Activated CD4-positive, alpha-beta T cell treated with anti-CD3 and anti-CD28 coated beads for 36 hours (primary cell): Measurements from ENCODE around the gene TNFSF10. TPM values are rescaled to one million over a fixed set of nuclear protein-coding genes. Genes with fewer than 3 reads are reported as not detected.
"Not testable (repeated sequence)": the region's sequence is repeated elsewhere in the genome, so short reads cannot be mapped to it uniquely, and the experiment has no call there.

Source experiments
- ATAC-seq: fragments of 200-7000 bp; cut with Tn5 transposase; one replicate; pipeline ENCODE4 v1.10.0; 2021; ENCODE audit warnings: mild to moderate bottlenecking, moderate library complexity
- CTCF ChIA-PET: fragments of 350-600 bp; sonication (Branson Sonifier 250); formaldehyde crosslinking; loops from one replicate; lab custom pipeline; 2021; ENCODE audit warnings: antibody characterized with exemption; lab: Charles Lee
- POLR2A ChIA-PET: fragments of 350-600 bp; sonication (Branson Sonifier 250); formaldehyde crosslinking; loops from one replicate; lab custom pipeline; 2021; ENCODE audit warnings: antibody characterized with exemption, inconsistent platforms; lab: Charles Lee
- DNase-seq: peaks from one replicate; pipeline ENCODE4 v3.0.0-alpha.2; 2020
- H3K27ac Mint-ChIP-seq: one replicate; pipeline ENCODE4 v1.8.0; 2021; ENCODE audit warnings: mixed read lengths
- H3K27me3 Mint-ChIP-seq: one replicate; pipeline ENCODE4 v1.8.0; 2021; ENCODE audit warnings: mixed read lengths
- H3K36me3 Mint-ChIP-seq: one replicate; pipeline ENCODE4 v1.8.0; 2021; ENCODE audit warnings: low read depth, mixed read lengths
- H3K4me1 Mint-ChIP-seq: one replicate; pipeline ENCODE4 v1.8.0; 2021; ENCODE audit warnings: mixed read lengths
- H3K4me3 Mint-ChIP-seq: one replicate; pipeline ENCODE4 v1.8.0; 2021; ENCODE audit warnings: mild to moderate bottlenecking, moderate library complexity, mixed read lengths
- H3K9me3 Mint-ChIP-seq: one replicate; pipeline ENCODE4 v1.8.0; 2021; ENCODE audit warnings: low read depth, mixed read lengths
- intact Hi-C, 2 experiments: fragments of 100-400 bp; cut with DNase I in 1 of 2; cut with micrococcal nuclease in 1 of 2; formaldehyde crosslinking; loops; one replicate each; pipeline versions ENCODE4 v1.14.2 to v1.15.1; 2022 to 2024; cut with DNase I, micrococcal nuclease
- total RNA-seq, 2 experiments: library from RNA; stranded (reverse); gene quantifications; one replicate each; pipeline ENCODE4 v1.2.3, GENCODE V29; 2021

Gene TNFSF10
- total RNA-seq, result 10 to 100 TPM; 33.1 to 34.8 TPM

DNA sequence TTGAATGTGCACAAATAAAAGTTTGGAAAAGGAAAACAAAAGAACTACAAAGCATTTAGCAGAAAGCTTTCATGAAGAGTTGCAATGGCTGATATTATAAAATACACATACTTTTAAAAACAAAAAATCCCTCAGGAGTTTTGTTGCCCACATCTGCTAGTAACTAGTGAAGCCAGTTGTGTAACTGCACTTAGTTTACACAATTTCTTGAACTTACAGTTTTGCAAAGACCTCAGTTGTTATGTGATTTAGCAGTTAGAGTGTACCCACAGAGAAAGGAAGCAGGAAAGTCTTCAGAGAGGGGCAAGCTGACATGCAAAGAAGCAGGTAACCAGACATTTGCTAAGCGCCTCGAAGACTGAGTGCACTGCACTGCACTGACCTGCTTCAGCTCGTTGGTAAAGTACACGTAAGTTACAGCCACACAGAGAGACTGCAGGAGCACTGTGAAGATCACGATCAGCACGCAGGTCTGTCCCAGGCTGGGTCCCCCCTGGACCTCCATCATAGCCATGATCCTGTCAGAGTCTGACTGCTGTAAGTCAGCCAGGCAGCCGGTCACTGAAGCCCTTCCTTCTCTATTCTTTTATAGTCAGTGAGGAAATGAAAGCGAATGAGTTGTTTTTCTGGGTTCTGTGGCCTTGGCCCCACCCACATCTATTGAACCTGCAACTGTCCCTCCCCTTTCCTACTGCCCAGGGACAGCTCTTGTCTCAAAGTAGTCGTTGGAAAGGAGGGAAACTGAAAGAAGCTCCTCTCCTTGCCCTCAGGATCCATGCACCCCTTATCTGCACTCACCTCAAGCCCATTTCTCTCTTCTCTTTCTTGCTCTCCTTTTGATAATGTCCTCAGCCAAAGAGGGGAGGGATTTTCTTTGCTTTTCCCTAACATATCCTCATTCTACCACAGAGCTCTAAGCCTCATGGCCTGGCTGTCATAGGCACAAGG, at the start of gene TNFSF10:
Gene TNFSF10, minus strand, starts transcription at position 560 of the 948 bp plus-strand sequence. Its CDS starts 46 bp downstream, at position 514.
- intact Hi-C loops, result loop anchor here (1.0 to 5.0 kb wide), 6 partner anchors 7 to 416 kb away; partner anchors contain the start of gene ECT2 (in 1 of the 2)
- ChIA-PET POLR2A (interaction anchor here (0.8 to 1.3 kb wide), 3 partner anchors 39 to 72 kb away, joined by 3 to 6 read pairs (median 4); no protein-coding TSS in a partner anchor), CTCF (interaction anchor here (0.7 to 4.5 kb wide), 6 partner anchors 8 to 184 kb away, joined by 3 to 27 read pairs (median 4); no protein-coding TSS in a partner anchor)
- peaks cover 50% of the 10 kb centered on the region for H3K4me1 Mint-ChIP-seq
- ATAC-seq, result peak; percentile 80
- no peaks in the 10 kb centered on the region for H3K27me3 Mint-ChIP-seq
- H3K4me3 Mint-ChIP-seq, result peak within 1 kb of the TSS; percentile 91
- H3K9me3 Mint-ChIP-seq, result no peaks in the 10 kb centered on the region
- peak; percentile 81 for DNase-seq
- H3K36me3 Mint-ChIP-seq, result peaks cover 13% of the 10 kb centered on the region
- peak within 1 kb of the TSS; percentile 95 for H3K27ac Mint-ChIP-seq

DNA sequence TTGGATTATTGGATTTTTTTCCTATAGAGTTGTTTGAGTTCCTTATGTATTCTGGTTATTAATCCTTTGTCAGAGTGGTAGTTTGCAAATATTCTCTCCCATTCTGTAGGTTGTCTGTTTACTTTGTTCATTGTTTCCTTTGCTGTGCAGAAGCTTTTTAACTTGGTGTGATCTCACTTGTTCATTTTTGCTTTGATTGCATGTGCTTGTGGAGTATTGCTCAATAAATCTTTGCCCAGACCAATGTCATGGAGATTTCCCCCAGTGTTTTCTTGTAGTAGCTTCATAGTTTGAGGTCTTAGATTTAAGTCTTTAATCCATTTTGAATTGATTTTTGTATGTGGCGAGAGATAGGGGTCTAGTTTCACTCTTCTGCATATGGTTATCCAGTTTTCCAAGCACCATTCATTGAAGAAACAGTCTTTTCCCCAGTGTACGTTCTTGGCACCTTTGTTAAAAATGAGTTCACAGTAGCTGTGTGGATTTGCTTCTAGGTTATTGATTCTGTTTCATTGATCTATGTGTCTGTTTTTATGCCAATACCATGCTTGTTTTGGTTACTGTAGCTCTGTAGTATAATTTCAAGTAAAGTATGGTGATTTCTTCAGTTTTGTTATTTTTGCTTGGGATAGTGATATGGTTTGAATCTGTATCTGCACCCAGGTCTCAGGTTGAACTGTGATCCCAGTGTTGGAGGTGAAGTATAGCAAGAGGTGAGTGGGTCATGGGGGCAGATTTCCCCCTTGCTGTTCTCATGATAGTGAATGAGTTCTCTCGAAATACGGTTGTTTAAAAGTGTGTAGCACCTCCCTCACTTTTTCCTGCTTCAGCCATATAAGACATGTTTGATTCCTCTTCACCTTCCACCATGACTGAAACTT, 46.1 kb upstream of the TNFSF10 start:
- ATAC-seq, result no peak
- Mint-ChIP-seq H3K9me3 (peaks cover 11% of the 10 kb centered on the region), H3K36me3 (peaks cover 1% of the 10 kb centered on the region), H3K27ac (no peak overlapping the region), H3K27me3 (no peaks in the 10 kb centered on the region), H3K4me1 (peaks cover 14% of the 10 kb centered on the region), H3K4me3 (no peak overlapping the region)
- ChIA-PET POLR2A (no interaction called here), CTCF (interaction anchor here (1.2 to 1.5 kb wide), 2 partner anchors 19 to 74 kb away, joined by 3 to 4 read pairs; no protein-coding TSS in a partner anchor)
- no peak for DNase-seq
- intact Hi-C loops, result no loop called here

DNA sequence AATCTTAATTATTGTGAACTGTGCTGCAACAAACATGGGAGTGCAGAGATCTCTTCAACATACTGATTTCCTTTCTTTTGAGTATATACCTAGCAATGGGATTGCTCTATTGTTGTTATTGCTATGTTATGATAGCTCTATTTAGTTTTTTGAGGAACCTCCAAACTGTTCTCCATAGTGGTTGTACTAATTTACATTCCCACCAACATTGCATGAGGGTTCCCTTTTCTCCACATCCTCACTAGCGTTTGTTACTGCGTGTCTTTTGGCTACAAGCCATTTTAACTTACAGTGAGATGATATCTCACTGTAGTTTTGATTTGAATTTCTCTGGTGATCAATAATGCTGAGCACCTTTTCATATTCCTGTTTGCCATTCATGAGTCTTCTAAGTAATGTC, 45.5 kb upstream of the TNFSF10 start:
- peaks cover 18% of the 10 kb centered on the region for H3K4me1 Mint-ChIP-seq
- H3K27me3 Mint-ChIP-seq, result no peaks in the 10 kb centered on the region
- H3K36me3 Mint-ChIP-seq, result peaks cover 1% of the 10 kb centered on the region
- DNase-seq (no peak), ATAC-seq (no peak)
- CTCF ChIA-PET, result interaction anchor here (1.2 to 1.5 kb wide), 2 partner anchors 18 to 74 kb away, joined by 3 to 4 read pairs; no protein-coding TSS in a partner anchor
- intact Hi-C loops, result no loop called here
- H3K9me3 Mint-ChIP-seq, result peaks cover 11% of the 10 kb centered on the region
- no peak overlapping the region for H3K4me3 Mint-ChIP-seq
- POLR2A ChIA-PET, result no interaction called here
- no peak overlapping the region for H3K27ac Mint-ChIP-seq

DNA sequence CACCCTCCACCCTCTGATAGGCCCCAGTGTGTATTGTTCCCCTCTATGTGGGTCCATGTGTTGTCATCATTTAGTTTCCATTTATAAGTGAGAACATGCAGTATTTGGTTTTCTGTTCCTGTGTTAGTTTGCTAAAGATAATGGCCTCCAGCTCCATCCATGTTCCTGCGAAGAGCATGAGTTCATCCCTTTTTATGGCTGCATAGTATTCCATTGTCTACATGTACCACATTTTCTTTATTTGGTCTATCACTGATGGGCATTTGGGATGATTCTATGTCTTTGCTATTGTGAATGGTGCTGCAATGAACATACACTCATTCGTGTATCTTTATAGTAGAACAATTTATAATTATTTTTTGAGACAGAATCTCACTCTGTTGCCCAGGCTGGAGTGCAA, 43.6 kb upstream of the TNFSF10 start:
- Mint-ChIP-seq H3K4me1 (peaks cover 34% of the 10 kb centered on the region), H3K9me3 (peaks cover 11% of the 10 kb centered on the region)
- CTCF ChIA-PET, result not testable (repeated sequence)

DNA sequence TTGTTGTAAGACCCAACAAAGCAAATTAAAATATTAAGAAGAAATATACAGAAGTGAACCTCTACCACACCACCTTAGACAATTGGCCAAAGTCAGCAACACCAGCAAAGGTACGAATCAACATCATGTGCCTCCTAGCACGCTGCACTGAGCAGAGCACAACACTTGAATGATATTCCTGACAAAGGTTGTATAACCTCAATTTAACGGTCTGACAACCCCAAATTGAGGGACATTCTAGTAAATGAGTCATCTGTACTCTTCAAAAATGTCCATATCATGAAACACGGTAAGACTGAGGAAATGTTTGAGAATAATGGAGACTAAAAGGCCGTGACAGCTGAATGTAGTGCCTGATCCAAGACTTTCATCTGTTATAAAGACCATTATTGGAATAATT, 41.3 kb upstream of the TNFSF10 start:
- DNase-seq, result no peak
- no peak for ATAC-seq
- ChIA-PET POLR2A (no interaction called here), CTCF (interaction anchor here (1.0 kb wide), 1 partner anchor 31 kb away, joined by 5 read pairs; no protein-coding TSS in a partner anchor)
- peaks cover 38% of the 10 kb centered on the region for H3K4me1 Mint-ChIP-seq
- H3K9me3 Mint-ChIP-seq, result peaks cover 4% of the 10 kb centered on the region
- intact Hi-C loops, result no loop called here
- no peaks in the 10 kb centered on the region for H3K36me3 Mint-ChIP-seq
- no peak overlapping the region for H3K27ac Mint-ChIP-seq
- no peaks in the 10 kb centered on the region for H3K27me3 Mint-ChIP-seq
- H3K4me3 Mint-ChIP-seq, result no peak overlapping the region

More for the DNA sequence above, 43.6 kb upstream of the TNFSF10 start:
- ATAC-seq, H3K4me3 Mint-ChIP-seq, DNase-seq, H3K27me3 Mint-ChIP-seq, intact Hi-C loops, H3K36me3 Mint-ChIP-seq, POLR2A ChIA-PET, H3K27ac Mint-ChIP-seq: not testable (repeated sequence)

DNA sequence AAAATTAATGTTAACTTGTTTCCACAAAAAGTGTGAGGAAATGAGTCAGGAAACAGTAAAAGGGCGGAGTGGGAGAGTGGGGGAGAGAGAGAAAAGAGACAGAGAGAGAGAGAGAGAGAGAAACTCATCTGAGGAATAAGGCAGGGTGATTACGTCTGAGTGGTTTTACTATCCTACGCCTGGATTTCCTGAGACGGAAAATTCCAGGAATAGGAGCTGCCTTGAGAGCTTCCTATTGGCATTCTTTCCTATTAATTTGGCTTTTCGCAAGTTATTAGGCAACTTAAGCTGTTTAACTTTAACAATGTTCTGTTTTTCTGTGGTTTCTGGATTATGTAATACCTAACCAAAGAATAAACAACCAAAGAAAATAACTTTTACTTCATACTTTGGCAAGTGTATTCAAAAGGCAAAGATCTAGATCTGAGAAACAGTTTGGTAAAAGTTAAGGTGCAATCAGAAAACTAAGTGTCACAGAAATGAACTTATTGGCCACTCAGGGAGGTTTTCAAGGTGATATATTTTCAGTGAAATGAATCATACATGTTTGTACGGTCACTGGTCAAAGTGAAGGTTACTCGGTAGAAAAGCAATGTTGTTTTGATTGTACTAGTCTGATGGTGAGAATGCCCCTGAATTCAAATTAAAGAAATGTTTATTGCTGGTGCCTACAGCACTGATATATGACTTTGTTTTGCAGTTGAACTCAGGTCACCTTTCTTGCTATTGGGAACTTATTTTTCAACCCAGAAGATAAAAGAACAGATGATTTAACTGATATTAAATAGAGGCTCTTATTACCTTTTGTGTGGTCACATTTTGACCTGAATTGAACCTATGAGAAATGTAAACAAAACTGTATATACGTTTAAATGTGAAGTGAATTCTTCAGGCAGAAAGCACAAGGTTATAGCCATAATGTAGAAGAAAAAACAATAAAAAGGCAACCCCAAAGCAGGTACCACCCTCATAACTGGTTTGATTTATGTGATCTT, 39.9 kb upstream of the TNFSF10 start:
- no peaks in the 10 kb centered on the region for H3K36me3 Mint-ChIP-seq
- DNase-seq (peak; percentile 64), ATAC-seq (peak; percentile 67)
- intact Hi-C loops, result loop anchor here (1.0 to 2.0 kb wide), 10 partner anchors 13 to 456 kb away; partner anchors contain the start of gene TNFSF10 (in 1 of the 2)
- H3K9me3 Mint-ChIP-seq, result peaks cover 4% of the 10 kb centered on the region
- peaks cover 31% of the 10 kb centered on the region for H3K4me1 Mint-ChIP-seq
- CTCF ChIA-PET, result interaction anchor here (1.4 to 2.7 kb wide), 9 partner anchors 12 to 46 kb away, joined by 3 to 16 read pairs (median 11); no protein-coding TSS in a partner anchor
- H3K27ac Mint-ChIP-seq, result peak overlapping the region; percentile 75
- H3K27me3 Mint-ChIP-seq, result no peaks in the 10 kb centered on the region
- POLR2A ChIA-PET, result interaction anchor here (0.7 to 1.8 kb wide), 9 partner anchors 11 to 57 kb away, joined by 3 to 11 read pairs (median 4); partner anchors contain the start of gene TNFSF10
- peak overlapping the region; percentile 42 for H3K4me3 Mint-ChIP-seq

DNA sequence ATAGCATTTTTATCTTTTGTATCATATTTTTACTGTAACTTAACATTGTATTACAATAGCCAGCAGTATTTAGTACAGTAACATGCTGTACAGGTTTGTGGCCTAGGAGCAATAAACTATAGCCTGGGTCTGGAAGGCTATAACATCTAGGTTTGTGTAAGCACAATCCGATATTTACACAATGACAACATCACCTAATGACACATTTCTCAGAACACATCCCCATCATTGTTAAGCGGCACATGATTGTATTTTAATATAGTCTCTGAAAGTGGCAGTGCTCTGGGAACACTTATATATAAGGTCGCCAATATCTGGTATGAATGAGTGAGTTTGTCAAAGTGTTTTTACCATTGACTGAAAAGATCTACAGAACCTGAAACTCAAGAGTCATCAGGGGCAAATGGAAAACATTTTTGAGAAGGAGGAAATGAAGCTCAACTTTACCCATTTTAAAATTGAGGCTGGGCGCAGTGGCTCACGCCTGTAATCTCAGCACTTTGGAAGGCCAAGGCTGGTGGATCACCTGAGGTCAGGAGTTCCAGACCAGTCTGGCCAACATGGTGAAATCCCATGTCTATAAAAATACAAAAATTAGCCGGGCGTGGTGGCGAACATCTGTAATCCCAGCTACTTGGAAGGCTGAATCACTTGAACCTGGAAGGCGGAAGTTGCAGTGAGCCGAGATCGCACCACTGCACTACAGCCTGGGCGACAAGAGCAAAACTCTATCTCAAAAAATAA, 38.8 kb upstream of the TNFSF10 start:
- ATAC-seq, result peak; percentile 82
- H3K27ac Mint-ChIP-seq, result peak overlapping the region; percentile 97
- peaks cover 38% of the 10 kb centered on the region for H3K4me1 Mint-ChIP-seq
- peak; percentile 51 for DNase-seq
- ChIA-PET POLR2A (interaction anchor here (0.6 to 1.8 kb wide), 11 partner anchors 9 to 59 kb away, joined by 3 to 11 read pairs (median 3); partner anchors contain the start of gene TNFSF10), CTCF (interaction anchor here (1.0 to 2.7 kb wide), 13 partner anchors 11 to 50 kb away, joined by 3 to 16 read pairs (median 5); partner anchors contain the start of gene TNFSF10)
- no peaks in the 10 kb centered on the region for H3K36me3 Mint-ChIP-seq
- H3K4me3 Mint-ChIP-seq, result peak overlapping the region; percentile 59
- intact Hi-C loops, result loop anchor here (1.0 to 2.0 kb wide), 9 partner anchors 12 to 455 kb away; partner anchors contain the start of gene TNFSF10 (in 1 of the 2)
- H3K9me3 Mint-ChIP-seq, result no peaks in the 10 kb centered on the region
- peaks cover 2% of the 10 kb centered on the region for H3K27me3 Mint-ChIP-seq

DNA sequence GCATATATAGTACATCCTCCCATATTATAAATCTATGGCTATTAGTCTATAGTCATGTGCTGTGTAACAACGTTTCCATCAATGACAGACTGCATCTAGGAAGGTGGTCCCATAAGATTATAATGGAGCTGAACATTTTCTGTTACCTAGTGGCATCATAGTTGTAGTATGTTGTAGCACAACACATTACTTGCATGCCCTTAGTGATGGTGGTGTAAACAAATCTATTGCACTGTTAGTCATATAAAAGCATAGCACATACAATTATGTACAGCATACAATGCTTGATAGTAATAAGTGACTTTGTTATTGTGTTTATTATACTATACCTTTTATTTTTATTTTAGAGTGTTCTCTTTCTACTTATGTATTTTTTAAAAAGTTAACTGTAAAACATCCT, 37.4 kb upstream of the TNFSF10 start:
- Mint-ChIP-seq H3K4me1 (peaks cover 38% of the 10 kb centered on the region), H3K27me3 (peaks cover 2% of the 10 kb centered on the region), H3K4me3 (no peak overlapping the region), H3K9me3 (no peaks in the 10 kb centered on the region), H3K36me3 (no peaks in the 10 kb centered on the region), H3K27ac (no peak overlapping the region)
- DNase-seq (no peak), ATAC-seq (no peak)
- POLR2A ChIA-PET, result no interaction called here
- CTCF ChIA-PET, result interaction anchor here (1.9 to 2.7 kb wide), 4 partner anchors 10 to 44 kb away, joined by 5 to 16 read pairs (median 13); no protein-coding TSS in a partner anchor
- intact Hi-C loops, result no loop called here

DNA sequence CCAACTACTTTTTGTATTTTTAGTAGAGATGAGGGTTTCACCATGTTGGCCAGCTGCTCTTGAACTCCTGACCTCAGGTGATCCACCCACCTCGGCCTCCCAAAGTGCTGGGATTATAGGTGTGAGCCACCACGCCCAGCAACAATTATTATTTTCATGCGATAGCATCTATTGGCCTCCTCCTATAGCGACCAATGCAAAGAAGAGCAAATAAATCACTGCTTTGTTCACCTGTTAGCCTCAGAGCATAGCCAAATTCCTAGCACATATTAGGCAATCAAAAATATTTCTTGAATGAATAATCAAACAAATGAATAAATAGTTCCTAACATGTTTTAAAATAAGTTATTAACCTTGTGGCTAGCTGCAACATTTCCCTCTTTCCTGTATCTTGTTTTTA, 36.8 kb upstream of the TNFSF10 start:
- H3K36me3 Mint-ChIP-seq, result no peaks in the 10 kb centered on the region
- intact Hi-C loops, result no loop called here
- H3K4me1 Mint-ChIP-seq, result peaks cover 38% of the 10 kb centered on the region
- DNase-seq (no peak), ATAC-seq (no peak)
- ChIA-PET POLR2A (no interaction called here), CTCF (interaction anchor here (0.6 kb wide), 1 partner anchor 26 kb away, joined by 3 read pairs; no protein-coding TSS in a partner anchor)
- H3K9me3 Mint-ChIP-seq, result no peaks in the 10 kb centered on the region
- H3K27ac Mint-ChIP-seq, result no peak overlapping the region
- no peak overlapping the region for H3K4me3 Mint-ChIP-seq
- H3K27me3 Mint-ChIP-seq, result peaks cover 2% of the 10 kb centered on the region
